MM.1S (cell line): ENCODE results near the gene CEACAM5.

Experiments
- DNase-seq: peaks from one replicate; pipeline ENCODE4 v3.0.0-alpha.2; 2015
- H2AFZ ChIP-seq: fragments of 300-600 bp; sonication (generic); 2 replicates; pipeline ENCODE4 v1.6.0; 2016; ENCODE audit warnings: antibody characterized with exemption, low read length
- H3F3A ChIP-seq: fragments of 300-600 bp; sonication (generic); 2 replicates; pipeline ENCODE4 v1.6.1; 2016; ENCODE audit warnings: mild to moderate bottlenecking, antibody characterized with exemption, low read length, moderate library complexity, mixed read lengths; ENCODE audit not compliant: insufficient read depth
- H3K27ac ChIP-seq: fragments of 300-600 bp; sonication (generic); 2 replicates; pipeline ENCODE4 v1.5.1; 2016; ENCODE audit warnings: mild to moderate bottlenecking, low read length
- H3K27me3 ChIP-seq: fragments of 300-600 bp; sonication (generic); replicated peaks from 2 replicates; pipeline ENCODE4 v1.6.0; 2016; ENCODE audit warnings: low read length; ENCODE audit not compliant: insufficient read depth
- H3K36me3 ChIP-seq: fragments of 300-600 bp; sonication (generic); replicated peaks from 2 replicates; pipeline ENCODE4 v1.6.1; 2016; ENCODE audit warnings: mild to moderate bottlenecking, low read length, mixed read lengths; ENCODE audit not compliant: insufficient read depth
- H3K4me1 ChIP-seq: fragments of 300-600 bp; sonication (generic); 2 replicates; pipeline ENCODE4 v1.6.1; 2016; ENCODE audit warnings: low read length, mixed read lengths
- H3K4me2 ChIP-seq: fragments of 300-600 bp; sonication (generic); 2 replicates; pipeline ENCODE4 v1.6.0; 2016; ENCODE audit warnings: low read depth, low read length
- H3K4me3 ChIP-seq: fragments of 300-600 bp; sonication (generic); 2 replicates; pipeline ENCODE4 v1.5.1; 2016; ENCODE audit warnings: low read length, mixed read lengths
- H3K79me2 ChIP-seq: fragments of 300-600 bp; sonication (generic); 2 replicates; pipeline ENCODE4 v1.6.1; 2016; ENCODE audit warnings: mixed run types, low read length, mixed read lengths
- H3K9ac ChIP-seq: fragments of 300-600 bp; sonication (generic); 2 replicates; pipeline ENCODE4 v1.6.1; 2016; ENCODE audit warnings: low read length, mixed read lengths
- H3K9me2 ChIP-seq: fragments of 300-600 bp; sonication (generic); replicated peaks from 2 replicates; pipeline ENCODE4 v1.6.1; 2016; ENCODE audit warnings: mild to moderate bottlenecking, low read length, mixed read lengths; ENCODE audit not compliant: insufficient read depth
- H3K9me3 ChIP-seq: fragments of 300-600 bp; sonication (generic); replicated peaks from 2 replicates; pipeline ENCODE4 v1.6.1; 2016; ENCODE audit warnings: mild to moderate bottlenecking, low read length, mixed read lengths; ENCODE audit not compliant: insufficient read depth
- H4K20me1 ChIP-seq: fragments of 300-600 bp; sonication (generic); 2 replicates; pipeline ENCODE4 v1.6.1; 2016; ENCODE audit warnings: mild to moderate bottlenecking, low read length, moderate library complexity, mixed read lengths; ENCODE audit not compliant: insufficient read depth
- EZH2 ChIP-seq: fragments of 300-600 bp; sonication (generic); optimal IDR thresholded peaks from 2 replicates; pipeline ENCODE3; 2017; ENCODE audit warnings: low read depth, mild to moderate bottlenecking, antibody characterized with exemption, low read length, mixed read lengths
- EZH2phosphoT487 ChIP-seq: fragments of 300-600 bp; sonication (generic); IDR thresholded peaks from 2 replicates; pipeline ENCODE4 v1.6.1; 2018; ENCODE audit warnings: antibody characterized with exemption, low read length
- TF ChIP-seq, protein P1 (sequence below): fragments of 300-600 bp; sonication (generic); IDR thresholded peaks from 2 replicates; pipeline ENCODE4 v1.5.1; 2016; ENCODE audit warnings: antibody characterized with exemption, low read length, mixed read lengths

The CEACAM5 gene

DNA sequence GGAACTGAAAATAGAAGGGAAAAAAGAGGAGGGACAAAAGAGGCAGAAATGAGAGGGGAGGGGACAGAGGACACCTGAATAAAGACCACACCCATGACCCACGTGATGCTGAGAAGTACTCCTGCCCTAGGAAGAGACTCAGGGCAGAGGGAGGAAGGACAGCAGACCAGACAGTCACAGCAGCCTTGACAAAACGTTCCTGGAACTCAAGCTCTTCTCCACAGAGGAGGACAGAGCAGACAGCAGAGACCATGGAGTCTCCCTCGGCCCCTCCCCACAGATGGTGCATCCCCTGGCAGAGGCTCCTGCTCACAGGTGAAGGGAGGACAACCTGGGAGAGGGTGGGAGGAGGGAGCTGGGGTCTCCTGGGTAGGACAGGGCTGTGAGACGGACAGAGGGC, at the start of gene CEACAM5:
CEACAM5 (plus strand) TSS at position 146 of the 400 bp plus-strand sequence; CDS start at position 252, 106 bp downstream.
- Histone ChIP-seq H2AFZ (no peak within 1 kb of the TSS), H3K9ac (no peak within 1 kb of the TSS), H3F3A (no peaks in the 10 kb centered on the region), H3K79me2 (no peaks in the 10 kb centered on the region), H3K4me3 (no peak within 1 kb of the TSS), H3K36me3 (no peaks in the 10 kb centered on the region), H3K9me2 (no peaks in the 10 kb centered on the region), H3K4me2 (no peak within 1 kb of the TSS), H4K20me1 (no peaks in the 10 kb centered on the region), H3K9me3 (no peaks in the 10 kb centered on the region), H3K4me1 (no peaks in the 10 kb centered on the region), H3K27ac (no peak within 1 kb of the TSS), H3K27me3 (peaks cover 93% of the 10 kb centered on the region)
- TF ChIP-seq EZH2 (no peak), EZH2phosphoT487 (no peak)
- TF ChIP-seq, protein P1, sequence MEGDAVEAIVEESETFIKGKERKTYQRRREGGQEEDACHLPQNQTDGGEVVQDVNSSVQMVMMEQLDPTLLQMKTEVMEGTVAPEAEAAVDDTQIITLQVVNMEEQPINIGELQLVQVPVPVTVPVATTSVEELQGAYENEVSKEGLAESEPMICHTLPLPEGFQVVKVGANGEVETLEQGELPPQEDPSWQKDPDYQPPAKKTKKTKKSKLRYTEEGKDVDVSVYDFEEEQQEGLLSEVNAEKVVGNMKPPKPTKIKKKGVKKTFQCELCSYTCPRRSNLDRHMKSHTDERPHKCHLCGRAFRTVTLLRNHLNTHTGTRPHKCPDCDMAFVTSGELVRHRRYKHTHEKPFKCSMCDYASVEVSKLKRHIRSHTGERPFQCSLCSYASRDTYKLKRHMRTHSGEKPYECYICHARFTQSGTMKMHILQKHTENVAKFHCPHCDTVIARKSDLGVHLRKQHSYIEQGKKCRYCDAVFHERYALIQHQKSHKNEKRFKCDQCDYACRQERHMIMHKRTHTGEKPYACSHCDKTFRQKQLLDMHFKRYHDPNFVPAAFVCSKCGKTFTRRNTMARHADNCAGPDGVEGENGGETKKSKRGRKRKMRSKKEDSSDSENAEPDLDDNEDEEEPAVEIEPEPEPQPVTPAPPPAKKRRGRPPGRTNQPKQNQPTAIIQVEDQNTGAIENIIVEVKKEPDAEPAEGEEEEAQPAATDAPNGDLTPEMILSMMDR: no peak
- no peak for DNase-seq

DNA sequence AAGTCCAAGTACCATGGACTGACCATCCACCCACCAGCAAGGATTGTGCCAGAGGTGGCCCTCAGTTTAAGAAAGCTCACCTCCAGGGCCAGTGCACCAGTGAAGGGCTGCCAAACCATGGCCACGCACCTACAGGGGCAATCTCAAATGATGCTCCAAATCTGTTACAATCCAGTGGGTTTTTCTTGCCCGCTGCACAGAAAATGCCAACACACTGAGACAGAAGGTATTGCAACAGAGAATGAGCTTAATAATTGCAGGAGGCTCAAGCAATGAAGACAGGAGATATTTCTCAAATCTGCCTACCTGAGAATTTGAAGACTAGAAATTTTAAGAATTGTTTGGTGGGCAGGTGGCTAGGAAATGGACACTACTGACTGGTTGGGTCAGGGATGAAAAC, 42.4 kb upstream of the CEACAM5 start:
- H3K4me3 ChIP-seq: no peak overlapping the region
- peaks cover 52% of the 10 kb centered on the region for H3K27me3 ChIP-seq
- no peak overlapping the region for H2AFZ ChIP-seq
- no peaks in the 10 kb centered on the region for H3K36me3 ChIP-seq
- H3K9ac ChIP-seq: no peak overlapping the region
- no peak for DNase-seq
- H3K27ac ChIP-seq: no peak overlapping the region
- H3K79me2 ChIP-seq: no peaks in the 10 kb centered on the region
- no peak overlapping the region for H3K4me2 ChIP-seq
- TF ChIP-seq EZH2phosphoT487: no peak
- TF ChIP-seq EZH2: no peak
- TF ChIP-seq, protein P1: no peak
- H3F3A ChIP-seq: no peaks in the 10 kb centered on the region
- H4K20me1 ChIP-seq: no peaks in the 10 kb centered on the region
- H3K9me3 ChIP-seq: no peaks in the 10 kb centered on the region; the same call in 1 of the 2 replicates
- H3K4me1 ChIP-seq: no peaks in the 10 kb centered on the region
- no peaks in the 10 kb centered on the region for H3K9me2 ChIP-seq

DNA sequence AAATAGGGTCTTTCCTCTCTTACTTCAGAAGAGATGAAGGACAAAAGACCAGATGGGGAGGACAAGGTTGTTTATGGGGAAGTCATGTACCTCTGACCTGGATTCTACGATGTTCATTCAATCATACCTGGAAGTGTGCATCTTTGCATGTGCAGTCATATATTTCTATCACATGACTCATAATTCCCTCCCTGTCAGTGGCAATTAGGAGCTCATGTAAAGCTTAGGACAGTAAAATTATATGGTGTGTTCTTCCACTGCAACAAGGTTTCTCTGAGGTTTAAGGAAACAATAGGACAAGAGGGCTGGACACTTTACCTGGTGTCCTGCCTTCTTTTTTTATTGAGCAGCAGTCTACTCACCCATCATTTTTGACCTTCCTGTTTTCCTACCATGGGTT, 40.1 kb upstream of the CEACAM5 start:
- H4K20me1 ChIP-seq: no peaks in the 10 kb centered on the region
- no peak overlapping the region for H2AFZ ChIP-seq
- H3K27ac ChIP-seq: no peak overlapping the region
- H3K9me2 ChIP-seq: no peaks in the 10 kb centered on the region
- DNase-seq: no peak
- H3K4me1 ChIP-seq: no peaks in the 10 kb centered on the region
- H3K9ac ChIP-seq: no peak overlapping the region
- TF ChIP-seq, protein P1: no peak
- TF ChIP-seq EZH2: no peak
- TF ChIP-seq EZH2phosphoT487: no peak
- no peak overlapping the region for H3K4me2 ChIP-seq
- H3K9me3 ChIP-seq: no peaks in the 10 kb centered on the region; the same call in 1 of the 2 replicates
- no peak overlapping the region for H3K4me3 ChIP-seq
- no peaks in the 10 kb centered on the region for H3K36me3 ChIP-seq
- no peaks in the 10 kb centered on the region for H3F3A ChIP-seq
- no peaks in the 10 kb centered on the region for H3K79me2 ChIP-seq
- peaks cover 69% of the 10 kb centered on the region for H3K27me3 ChIP-seq
